ENCODE data around the gene ING3. TPM values are rescaled to one million over a fixed set of nuclear protein-coding genes. Genes with fewer than 3 reads are reported as not detected.

The ING3 gene
- total and polyA plus RNA-seq, 2 of the 8 experiments (the other 6 are each of a cell fraction or from before 2014, with no cell fraction given) = 6.0 to 17.7 TPM

DNA sequence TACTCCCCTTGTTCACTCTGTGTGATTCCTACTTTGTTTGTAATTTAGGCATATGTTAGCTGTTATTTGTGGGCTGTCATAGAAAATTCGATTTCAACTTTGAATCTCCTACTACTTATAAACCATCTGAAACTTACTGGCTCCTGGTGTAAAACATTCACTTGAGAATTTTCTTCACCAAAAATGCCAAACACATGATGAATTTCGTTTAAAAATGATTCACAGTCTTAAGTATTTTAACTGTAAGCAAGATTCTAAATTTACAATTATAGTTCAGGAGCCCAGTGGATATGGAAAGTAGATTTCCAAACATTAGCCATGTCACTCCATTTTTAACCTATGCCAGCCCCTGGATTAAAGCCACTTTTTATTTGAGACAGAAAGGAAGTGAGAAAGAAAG is 41.0 kb downstream of the ING3 start (continued):
- TF ChIP-seq, protein P1, sequence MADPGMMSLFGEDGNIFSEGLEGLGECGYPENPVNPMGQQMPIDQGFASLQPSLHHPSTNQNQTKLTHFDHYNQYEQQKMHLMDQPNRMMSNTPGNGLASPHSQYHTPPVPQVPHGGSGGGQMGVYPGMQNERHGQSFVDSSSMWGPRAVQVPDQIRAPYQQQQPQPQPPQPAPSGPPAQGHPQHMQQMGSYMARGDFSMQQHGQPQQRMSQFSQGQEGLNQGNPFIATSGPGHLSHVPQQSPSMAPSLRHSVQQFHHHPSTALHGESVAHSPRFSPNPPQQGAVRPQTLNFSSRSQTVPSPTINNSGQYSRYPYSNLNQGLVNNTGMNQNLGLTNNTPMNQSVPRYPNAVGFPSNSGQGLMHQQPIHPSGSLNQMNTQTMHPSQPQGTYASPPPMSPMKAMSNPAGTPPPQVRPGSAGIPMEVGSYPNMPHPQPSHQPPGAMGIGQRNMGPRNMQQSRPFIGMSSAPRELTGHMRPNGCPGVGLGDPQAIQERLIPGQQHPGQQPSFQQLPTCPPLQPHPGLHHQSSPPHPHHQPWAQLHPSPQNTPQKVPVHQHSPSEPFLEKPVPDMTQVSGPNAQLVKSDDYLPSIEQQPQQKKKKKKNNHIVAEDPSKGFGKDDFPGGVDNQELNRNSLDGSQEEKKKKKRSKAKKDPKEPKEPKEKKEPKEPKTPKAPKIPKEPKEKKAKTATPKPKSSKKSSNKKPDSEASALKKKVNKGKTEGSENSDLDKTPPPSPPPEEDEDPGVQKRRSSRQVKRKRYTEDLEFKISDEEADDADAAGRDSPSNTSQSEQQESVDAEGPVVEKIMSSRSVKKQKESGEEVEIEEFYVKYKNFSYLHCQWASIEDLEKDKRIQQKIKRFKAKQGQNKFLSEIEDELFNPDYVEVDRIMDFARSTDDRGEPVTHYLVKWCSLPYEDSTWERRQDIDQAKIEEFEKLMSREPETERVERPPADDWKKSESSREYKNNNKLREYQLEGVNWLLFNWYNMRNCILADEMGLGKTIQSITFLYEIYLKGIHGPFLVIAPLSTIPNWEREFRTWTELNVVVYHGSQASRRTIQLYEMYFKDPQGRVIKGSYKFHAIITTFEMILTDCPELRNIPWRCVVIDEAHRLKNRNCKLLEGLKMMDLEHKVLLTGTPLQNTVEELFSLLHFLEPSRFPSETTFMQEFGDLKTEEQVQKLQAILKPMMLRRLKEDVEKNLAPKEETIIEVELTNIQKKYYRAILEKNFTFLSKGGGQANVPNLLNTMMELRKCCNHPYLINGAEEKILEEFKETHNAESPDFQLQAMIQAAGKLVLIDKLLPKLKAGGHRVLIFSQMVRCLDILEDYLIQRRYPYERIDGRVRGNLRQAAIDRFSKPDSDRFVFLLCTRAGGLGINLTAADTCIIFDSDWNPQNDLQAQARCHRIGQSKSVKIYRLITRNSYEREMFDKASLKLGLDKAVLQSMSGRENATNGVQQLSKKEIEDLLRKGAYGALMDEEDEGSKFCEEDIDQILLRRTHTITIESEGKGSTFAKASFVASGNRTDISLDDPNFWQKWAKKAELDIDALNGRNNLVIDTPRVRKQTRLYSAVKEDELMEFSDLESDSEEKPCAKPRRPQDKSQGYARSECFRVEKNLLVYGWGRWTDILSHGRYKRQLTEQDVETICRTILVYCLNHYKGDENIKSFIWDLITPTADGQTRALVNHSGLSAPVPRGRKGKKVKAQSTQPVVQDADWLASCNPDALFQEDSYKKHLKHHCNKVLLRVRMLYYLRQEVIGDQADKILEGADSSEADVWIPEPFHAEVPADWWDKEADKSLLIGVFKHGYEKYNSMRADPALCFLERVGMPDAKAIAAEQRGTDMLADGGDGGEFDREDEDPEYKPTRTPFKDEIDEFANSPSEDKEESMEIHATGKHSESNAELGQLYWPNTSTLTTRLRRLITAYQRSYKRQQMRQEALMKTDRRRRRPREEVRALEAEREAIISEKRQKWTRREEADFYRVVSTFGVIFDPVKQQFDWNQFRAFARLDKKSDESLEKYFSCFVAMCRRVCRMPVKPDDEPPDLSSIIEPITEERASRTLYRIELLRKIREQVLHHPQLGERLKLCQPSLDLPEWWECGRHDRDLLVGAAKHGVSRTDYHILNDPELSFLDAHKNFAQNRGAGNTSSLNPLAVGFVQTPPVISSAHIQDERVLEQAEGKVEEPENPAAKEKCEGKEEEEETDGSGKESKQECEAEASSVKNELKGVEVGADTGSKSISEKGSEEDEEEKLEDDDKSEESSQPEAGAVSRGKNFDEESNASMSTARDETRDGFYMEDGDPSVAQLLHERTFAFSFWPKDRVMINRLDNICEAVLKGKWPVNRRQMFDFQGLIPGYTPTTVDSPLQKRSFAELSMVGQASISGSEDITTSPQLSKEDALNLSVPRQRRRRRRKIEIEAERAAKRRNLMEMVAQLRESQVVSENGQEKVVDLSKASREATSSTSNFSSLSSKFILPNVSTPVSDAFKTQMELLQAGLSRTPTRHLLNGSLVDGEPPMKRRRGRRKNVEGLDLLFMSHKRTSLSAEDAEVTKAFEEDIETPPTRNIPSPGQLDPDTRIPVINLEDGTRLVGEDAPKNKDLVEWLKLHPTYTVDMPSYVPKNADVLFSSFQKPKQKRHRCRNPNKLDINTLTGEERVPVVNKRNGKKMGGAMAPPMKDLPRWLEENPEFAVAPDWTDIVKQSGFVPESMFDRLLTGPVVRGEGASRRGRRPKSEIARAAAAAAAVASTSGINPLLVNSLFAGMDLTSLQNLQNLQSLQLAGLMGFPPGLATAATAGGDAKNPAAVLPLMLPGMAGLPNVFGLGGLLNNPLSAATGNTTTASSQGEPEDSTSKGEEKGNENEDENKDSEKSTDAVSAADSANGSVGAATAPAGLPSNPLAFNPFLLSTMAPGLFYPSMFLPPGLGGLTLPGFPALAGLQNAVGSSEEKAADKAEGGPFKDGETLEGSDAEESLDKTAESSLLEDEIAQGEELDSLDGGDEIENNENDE (IDR thresholded peaks at IDR 0.05; ENCODE audit: insufficient replicate concordance, low read length) = no peak
- no peak for TF ChIP-seq YY1 (IDR thresholded peaks at IDR 0.05; ENCODE audit: low read depth, low read length)
- TF ChIP-seq KDM4A (IDR thresholded peaks at IDR 0.05; ENCODE audit: low read depth, low read length, severe bottlenecking) = no peak
- no peak for TF ChIP-seq HDAC6 (IDR thresholded peaks at IDR 0.05; ENCODE audit: low read depth, low read length)
- TF ChIP-seq, protein P2, sequence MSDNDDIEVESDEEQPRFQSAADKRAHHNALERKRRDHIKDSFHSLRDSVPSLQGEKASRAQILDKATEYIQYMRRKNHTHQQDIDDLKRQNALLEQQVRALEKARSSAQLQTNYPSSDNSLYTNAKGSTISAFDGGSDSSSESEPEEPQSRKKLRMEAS (IDR thresholded peaks at IDR 0.05) = no peak
- TF ChIP-seq TAF1 (IDR thresholded peaks at IDR 0.05; ENCODE audit: low read depth, low read length) = no peak
